LoVo (cell line): Measurements from ENCODE around the gene CALHM5.
A peak's percentile ranks its signal among the peaks of the same experiment; 100 is the strongest.

Experiments
- DNase-seq: peaks from one replicate; pipeline ENCODE4 v3.0.0-alpha.2; 2016; ENCODE audit warnings: low spot score

CALHM5 gene

GRCh38 chr6:116550796-116551195 is 39.4 kb downstream of the CALHM5 start:
- DNase-seq = no peak

- no peak for DNase-seq
These were observed 42.0 kb downstream of the CALHM5 start, which contains the start of gene CALHM4 for GRCh38 chr6:116553451-116553850. Gene CALHM4 (plus strand): TSS chr6:116553751. CDS start chr6:116553794, 43 bp downstream.

- no peak for DNase-seq
These were observed 44.6 kb downstream of the CALHM5 start for GRCh38 chr6:116556065-116556464.

- DNase-seq = no peak
These were observed 45.5 kb downstream of the CALHM5 start for GRCh38 chr6:116556814-116557415.

GRCh38 chr6:116557893-116558292 is 46.5 kb downstream of the CALHM5 start:
- DNase-seq = peak; percentile 70

GRCh38 chr6:116560130-116560529 is 48.7 kb downstream of the CALHM5 start:
- no peak for DNase-seq

- peak; percentile 68 for DNase-seq
These were observed 50.1 kb downstream of the CALHM5 start for GRCh38 chr6:116561377-116562018.

GRCh38 chr6:116562019-116562403 is 50.6 kb downstream of the CALHM5 start:
- DNase-seq = no peak

GRCh38 chr6:116562614-116563013 is 51.2 kb downstream of the CALHM5 start:
- DNase-seq = no peak

- DNase-seq = no peak
These were observed 52.4 kb downstream of the CALHM5 start for GRCh38 chr6:116563830-116564229.

- no peak for DNase-seq
These were observed 52.9 kb downstream of the CALHM5 start for GRCh38 chr6:116564311-116564710.

GRCh38 chr6:116564921-116565872 is 53.8 kb downstream of the CALHM5 start:
- DNase-seq = no peak

GRCh38 chr6:116568111-116568510 is 56.7 kb downstream of the CALHM5 start:
- no peak for DNase-seq

GRCh38 chr6:116568821-116569755 is 57.6 kb downstream of the CALHM5 start:
- DNase-seq = no peak

GRCh38 chr6:116570856-116571682 is 59.6 kb downstream of the CALHM5 start, which contains the start of gene RWDD1:
Gene RWDD1 (plus strand): TSS chr6:116571504. CDS start chr6:116571583, 79 bp downstream.
- peak; percentile 98 for DNase-seq

- no peak for DNase-seq
These were observed 60.2 kb downstream of the CALHM5 start for GRCh38 chr6:116571683-116572000.

- peak; percentile 35 for DNase-seq
These were observed 60.7 kb downstream of the CALHM5 start for GRCh38 chr6:116572162-116572561.
